ENCODE measurements around the gene PKD1L1. TPM values are rescaled to one million over a fixed set of nuclear protein-coding genes. Genes with fewer than 3 reads are reported as not detected.

The PKD1L1 gene
- total and polyA plus RNA-seq, 2 donors (not counting 1 experiment from before 2014, with no cell fraction given), result 0.59 to 0.70 TPM

GRCh38 chr7:47940088-47941013 is 7.9 kb downstream of the PKD1L1 start:
- H3K4me3 ChIP-seq (ENCODE audit: control extremely low read depth in 1 of 5, extremely low read depth in 1 of 5, insufficient read depth in 1 of 5, low read depth in 2 of 5, low read length in 4 of 5), result no peak overlapping the region
- POLR2A ChIA-PET, result no interaction called here
- no peaks in the 10 kb centered on the region for H4K20me1 ChIP-seq (ENCODE audit: control insufficient read depth, insufficient read depth, low read length, poor library complexity, severe bottlenecking)
- no peak for TF ChIP-seq CTCF (IDR thresholded peaks at IDR 0.05)
- no peak for TF ChIP-seq EZH2 (IDR thresholded peaks at IDR 0.05; ENCODE audit: borderline replicate concordance, insufficient read depth, low read depth, low read length, poor library complexity, severe bottlenecking)
- H3K9me3 ChIP-seq (ENCODE audit: control extremely low read depth in 1 of 3, control insufficient read depth in 2 of 3, insufficient read depth in 1 of 3, low read length in 2 of 3), result no peaks in the 10 kb centered on the region
- DNase-seq (no peak), ATAC-seq (ENCODE audit: low read depth) (no peak)
- Mint-ChIP-seq H3K27me3 (no peaks in the 10 kb centered on the region), H3K27ac (no peak overlapping the region), H3K4me1 (peaks cover 31% of the 10 kb centered on the region), H3K4me3 (no peak overlapping the region), H3K9me3 (ENCODE audit: insufficient read depth) (no peaks in the 10 kb centered on the region)
- intact Hi-C loops (cut with micrococcal nuclease), result loop anchor here (10.0 kb wide), 1 partner anchor 1224 kb away; no protein-coding TSS in a partner anchor
- no peaks in the 10 kb centered on the region for H3K36me3 ChIP-seq (replicated peaks in 1 of 2; ENCODE audit: control extremely low read depth in 1 of 2, control insufficient read depth in 1 of 2, extremely low read depth in 1 of 2, insufficient read depth in 2 of 2, low read length in 1 of 2)
- H3K4me1 ChIP-seq (ENCODE audit: control insufficient read depth in 2 of 2, insufficient read depth in 2 of 2, low read length in 2 of 2), result peaks cover 29% of the 10 kb centered on the region in 2 donors
- no peaks in the 10 kb centered on the region for H3K27me3 ChIP-seq (replicated peaks in 1 of 4; ENCODE audit: control extremely low read depth in 1 of 4, control insufficient read depth in 3 of 4, insufficient read depth in 4 of 4, low read length in 3 of 4)
- no peak overlapping the region for H3K9ac ChIP-seq (ENCODE audit: low read length)
- WGBS (ENCODE audit: insufficient coverage), result 100% methylated on average over 8 of the region's 14 CpGs
- H3K79me2 ChIP-seq (ENCODE audit: control insufficient read depth, insufficient read depth, low read length), result no peaks in the 10 kb centered on the region
- CTCF ChIA-PET, result interaction anchor here (0.6 to 3.9 kb wide), 6 partner anchors 11 to 674 kb away, joined by 3 to 34 read pairs (median 3); no protein-coding TSS in a partner anchor
- no peak overlapping the region for H3K27ac ChIP-seq (ENCODE audit: low read length in 2 of 2)
- no peak overlapping the region for H3K4me2 ChIP-seq (replicated peaks; ENCODE audit: low read depth, low read length, poor library complexity, severe bottlenecking)
- no peak overlapping the region for H2AFZ ChIP-seq (ENCODE audit: insufficient read depth, low read depth, low read length, poor library complexity, severe bottlenecking)

Measured in B cell (primary cell).